ENCODE data around the gene ANXA8.

The ANXA8 gene

DNA sequence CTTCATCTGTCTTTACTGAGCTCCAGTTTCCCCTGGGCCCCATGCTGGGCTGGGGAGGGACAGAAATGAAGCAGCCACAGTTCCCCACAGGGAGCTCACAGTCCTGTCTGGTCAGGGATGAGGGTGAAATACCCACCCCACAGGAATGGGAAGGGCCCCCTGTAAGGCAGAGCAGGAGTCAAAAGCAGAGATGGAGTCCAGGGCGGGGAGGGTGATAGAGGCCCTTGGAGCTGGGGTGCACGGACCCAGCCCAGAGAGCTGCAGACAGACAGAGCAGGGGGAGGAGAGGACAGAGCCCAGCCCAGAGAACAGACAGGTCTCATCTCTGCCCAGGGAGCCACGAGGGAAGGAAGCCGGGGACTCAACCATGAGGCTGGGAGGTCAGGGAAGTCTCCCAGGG lies 64.9 kb downstream of the ANXA8 start:
- Histone ChIP-seq H3K79me2 (ENCODE audit: insufficient read depth, low read length) (no peaks in the 10 kb centered on the region), H3K36me3 (ENCODE audit: insufficient read depth, low read length) (no peaks in the 10 kb centered on the region), H3K27ac (ENCODE audit: low read length) (no peak overlapping the region), H3K9ac (ENCODE audit: low read depth, low read length) (no peak overlapping the region), H3K4me1 (ENCODE audit: insufficient read depth, low read length) (no peaks in the 10 kb centered on the region), H2AFZ (ENCODE audit: low read depth, low read length) (no peak overlapping the region), H4K20me1 (ENCODE audit: insufficient read depth, low read length) (no peaks in the 10 kb centered on the region), H3K4me2 (ENCODE audit: insufficient read depth, low read length) (no peak overlapping the region), H3K9me3 (ENCODE audit: insufficient read depth, low read length, severe bottlenecking) (no peaks in the 10 kb centered on the region), H3K4me3 (ENCODE audit: low read depth in 1 of 2, low read length in 2 of 2) (no peak overlapping the region), H3K27me3 (ENCODE audit: insufficient read depth, low read length, poor library complexity) (no peaks in the 10 kb centered on the region)
- ATAC-seq (ENCODE audit: insufficient read depth, low read depth) (no peak), DNase-seq (no peak)
- no peak for TF ChIP-seq EZH2 (IDR thresholded peaks at IDR 0.05; ENCODE audit: borderline replicate concordance, low read depth, low read length, severe bottlenecking)
- TF ChIP-seq, protein P1, sequence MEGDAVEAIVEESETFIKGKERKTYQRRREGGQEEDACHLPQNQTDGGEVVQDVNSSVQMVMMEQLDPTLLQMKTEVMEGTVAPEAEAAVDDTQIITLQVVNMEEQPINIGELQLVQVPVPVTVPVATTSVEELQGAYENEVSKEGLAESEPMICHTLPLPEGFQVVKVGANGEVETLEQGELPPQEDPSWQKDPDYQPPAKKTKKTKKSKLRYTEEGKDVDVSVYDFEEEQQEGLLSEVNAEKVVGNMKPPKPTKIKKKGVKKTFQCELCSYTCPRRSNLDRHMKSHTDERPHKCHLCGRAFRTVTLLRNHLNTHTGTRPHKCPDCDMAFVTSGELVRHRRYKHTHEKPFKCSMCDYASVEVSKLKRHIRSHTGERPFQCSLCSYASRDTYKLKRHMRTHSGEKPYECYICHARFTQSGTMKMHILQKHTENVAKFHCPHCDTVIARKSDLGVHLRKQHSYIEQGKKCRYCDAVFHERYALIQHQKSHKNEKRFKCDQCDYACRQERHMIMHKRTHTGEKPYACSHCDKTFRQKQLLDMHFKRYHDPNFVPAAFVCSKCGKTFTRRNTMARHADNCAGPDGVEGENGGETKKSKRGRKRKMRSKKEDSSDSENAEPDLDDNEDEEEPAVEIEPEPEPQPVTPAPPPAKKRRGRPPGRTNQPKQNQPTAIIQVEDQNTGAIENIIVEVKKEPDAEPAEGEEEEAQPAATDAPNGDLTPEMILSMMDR (IDR thresholded peaks at IDR 0.05; ENCODE audit: borderline replicate concordance, extremely low read depth, low read length, poor library complexity, severe bottlenecking), result no peak

DNA sequence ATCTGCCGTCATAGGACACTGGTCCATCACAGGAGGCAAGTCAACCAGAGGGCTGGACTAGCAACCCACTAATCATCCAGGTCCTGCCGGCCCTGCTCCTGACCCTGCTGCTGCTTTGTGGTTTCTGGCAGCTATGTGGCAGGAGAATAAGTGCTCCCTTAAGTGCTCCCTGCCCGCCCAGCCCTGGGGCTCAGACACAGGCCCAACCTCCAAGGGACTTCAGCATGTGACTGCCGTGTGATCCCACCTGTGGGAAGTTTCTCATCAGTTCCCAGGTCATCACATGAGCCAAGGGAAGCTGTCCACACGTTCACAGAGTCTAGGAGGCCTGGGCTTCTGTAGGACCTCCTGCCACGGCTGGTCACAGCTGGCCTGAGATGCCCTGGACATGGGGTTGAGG lies 65.6 kb downstream of the ANXA8 start:
- H3K79me2 ChIP-seq (ENCODE audit: insufficient read depth, low read length), result no peaks in the 10 kb centered on the region
- no peak for ATAC-seq (ENCODE audit: insufficient read depth, low read depth)
- H3K4me1 ChIP-seq (ENCODE audit: insufficient read depth, low read length), result no peaks in the 10 kb centered on the region
- H3K36me3 ChIP-seq (ENCODE audit: insufficient read depth, low read length), result no peaks in the 10 kb centered on the region
- no peak overlapping the region for H3K4me2 ChIP-seq (ENCODE audit: insufficient read depth, low read length)
- no peak for DNase-seq
- no peak overlapping the region for H3K27ac ChIP-seq (ENCODE audit: low read length)
- TF ChIP-seq, protein P1 (IDR thresholded peaks at IDR 0.05; ENCODE audit: borderline replicate concordance, extremely low read depth, low read length, poor library complexity, severe bottlenecking), result no peak
- TF ChIP-seq EZH2 (IDR thresholded peaks at IDR 0.05; ENCODE audit: borderline replicate concordance, low read depth, low read length, severe bottlenecking), result no peak
- no peaks in the 10 kb centered on the region for H4K20me1 ChIP-seq (ENCODE audit: insufficient read depth, low read length)
- H3K9me3 ChIP-seq (ENCODE audit: insufficient read depth, low read length, severe bottlenecking), result no peaks in the 10 kb centered on the region
- H3K27me3 ChIP-seq (ENCODE audit: insufficient read depth, low read length, poor library complexity), result no peaks in the 10 kb centered on the region
- no peak overlapping the region for H3K9ac ChIP-seq (ENCODE audit: low read depth, low read length)
- no peak overlapping the region for H3K4me3 ChIP-seq (ENCODE audit: low read depth in 1 of 2, low read length in 2 of 2)
- H2AFZ ChIP-seq (ENCODE audit: low read depth, low read length), result no peak overlapping the region

All from DND-41 (cell line).